ENCODE results near the gene SPAG5. TPM values are rescaled to one million over a fixed set of nuclear protein-coding genes. Genes with fewer than 3 reads are reported as not detected.

Gene SPAG5
- total and polyA plus RNA-seq, 9 of the 15 experiments (the other 6 are each of a cell fraction or from before 2014, with no cell fraction given), result 94.4 to 286 (median 151) TPM

DNA sequence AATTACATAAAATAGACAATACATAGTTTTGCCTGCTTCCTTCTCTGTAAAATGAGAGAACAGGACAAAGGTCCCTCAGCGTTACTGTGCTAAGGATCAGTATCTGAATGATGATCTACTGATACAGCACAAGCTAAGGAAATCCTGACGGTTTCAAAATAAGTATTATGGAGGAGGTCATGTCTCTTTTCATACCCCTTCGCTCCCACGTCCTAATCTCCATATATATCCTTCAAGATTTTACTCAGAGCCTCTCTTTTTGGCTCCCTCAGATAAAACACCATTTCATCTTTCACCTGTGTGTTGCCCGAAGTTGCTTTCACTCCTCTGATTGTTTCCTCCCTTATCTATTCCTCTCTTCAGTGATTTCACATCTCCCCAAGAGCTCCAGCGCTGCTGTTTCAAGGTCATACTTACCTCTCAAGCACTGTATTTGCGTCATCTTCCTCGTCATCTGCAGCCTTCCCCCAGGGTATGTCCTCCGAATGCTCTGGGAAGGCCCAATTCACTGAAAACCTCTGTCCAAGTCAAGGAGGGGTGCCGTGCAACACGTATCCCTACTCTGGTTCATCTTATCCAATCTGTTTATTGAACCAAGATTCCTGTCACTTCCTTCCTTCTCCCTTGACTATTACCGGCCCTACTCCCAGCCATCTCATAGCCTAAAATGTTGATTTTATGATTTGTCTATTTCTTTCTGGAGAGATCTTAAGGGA is 47.4 kb upstream of the SPAG5 start (continued):
- TF ChIP-seq, protein P1, sequence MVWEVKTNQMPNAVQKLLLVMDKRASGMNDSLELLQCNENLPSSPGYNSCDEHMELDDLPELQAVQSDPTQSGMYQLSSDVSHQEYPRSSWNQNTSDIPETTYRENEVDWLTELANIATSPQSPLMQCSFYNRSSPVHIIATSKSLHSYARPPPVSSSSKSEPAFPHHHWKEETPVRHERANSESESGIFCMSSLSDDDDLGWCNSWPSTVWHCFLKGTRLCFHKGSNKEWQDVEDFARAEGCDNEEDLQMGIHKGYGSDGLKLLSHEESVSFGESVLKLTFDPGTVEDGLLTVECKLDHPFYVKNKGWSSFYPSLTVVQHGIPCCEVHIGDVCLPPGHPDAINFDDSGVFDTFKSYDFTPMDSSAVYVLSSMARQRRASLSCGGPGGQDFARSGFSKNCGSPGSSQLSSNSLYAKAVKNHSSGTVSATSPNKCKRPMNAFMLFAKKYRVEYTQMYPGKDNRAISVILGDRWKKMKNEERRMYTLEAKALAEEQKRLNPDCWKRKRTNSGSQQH (CRISPR knock-in tag; IDR thresholded peaks at IDR 0.05), result peak; percentile 58; the same call in 1 of the 2 replicates
- TF ChIP-seq HLTF (IDR thresholded peaks at IDR 0.05), result peak; percentile 23; the same call in 1 of the 2 replicates
- TF ChIP-seq, protein P2, sequence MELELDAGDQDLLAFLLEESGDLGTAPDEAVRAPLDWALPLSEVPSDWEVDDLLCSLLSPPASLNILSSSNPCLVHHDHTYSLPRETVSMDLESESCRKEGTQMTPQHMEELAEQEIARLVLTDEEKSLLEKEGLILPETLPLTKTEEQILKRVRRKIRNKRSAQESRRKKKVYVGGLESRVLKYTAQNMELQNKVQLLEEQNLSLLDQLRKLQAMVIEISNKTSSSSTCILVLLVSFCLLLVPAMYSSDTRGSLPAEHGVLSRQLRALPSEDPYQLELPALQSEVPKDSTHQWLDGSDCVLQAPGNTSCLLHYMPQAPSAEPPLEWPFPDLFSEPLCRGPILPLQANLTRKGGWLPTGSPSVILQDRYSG (tag; conservative IDR thresholded peaks at IDR 0.05; ENCODE audit: low read depth), result peak; percentile 85
- TF ChIP-seq LEF1 (IDR thresholded peaks at IDR 0.05), result peak; percentile 70
- TF ChIP-seq RCOR1 (IDR thresholded peaks at IDR 0.05; ENCODE audit: borderline replicate concordance in 1 of 2, low read depth in 2 of 2, low read length in 2 of 2), result peak in 1 of 2 experiments; percentile 91; a peak in 2 of 4 replicates
- TF ChIP-seq, protein P3, sequence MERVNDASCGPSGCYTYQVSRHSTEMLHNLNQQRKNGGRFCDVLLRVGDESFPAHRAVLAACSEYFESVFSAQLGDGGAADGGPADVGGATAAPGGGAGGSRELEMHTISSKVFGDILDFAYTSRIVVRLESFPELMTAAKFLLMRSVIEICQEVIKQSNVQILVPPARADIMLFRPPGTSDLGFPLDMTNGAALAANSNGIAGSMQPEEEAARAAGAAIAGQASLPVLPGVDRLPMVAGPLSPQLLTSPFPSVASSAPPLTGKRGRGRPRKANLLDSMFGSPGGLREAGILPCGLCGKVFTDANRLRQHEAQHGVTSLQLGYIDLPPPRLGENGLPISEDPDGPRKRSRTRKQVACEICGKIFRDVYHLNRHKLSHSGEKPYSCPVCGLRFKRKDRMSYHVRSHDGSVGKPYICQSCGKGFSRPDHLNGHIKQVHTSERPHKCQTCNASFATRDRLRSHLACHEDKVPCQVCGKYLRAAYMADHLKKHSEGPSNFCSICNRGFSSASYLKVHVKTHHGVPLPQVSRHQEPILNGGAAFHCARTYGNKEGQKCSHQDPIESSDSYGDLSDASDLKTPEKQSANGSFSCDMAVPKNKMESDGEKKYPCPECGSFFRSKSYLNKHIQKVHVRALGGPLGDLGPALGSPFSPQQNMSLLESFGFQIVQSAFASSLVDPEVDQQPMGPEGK (CRISPR knock-in tag; IDR thresholded peaks at IDR 0.05; ENCODE audit: borderline replicate concordance), result 0 out of 2 replicates have a peak, but pooled peaks have one; percentile 24
- TF ChIP-seq, protein P4, sequence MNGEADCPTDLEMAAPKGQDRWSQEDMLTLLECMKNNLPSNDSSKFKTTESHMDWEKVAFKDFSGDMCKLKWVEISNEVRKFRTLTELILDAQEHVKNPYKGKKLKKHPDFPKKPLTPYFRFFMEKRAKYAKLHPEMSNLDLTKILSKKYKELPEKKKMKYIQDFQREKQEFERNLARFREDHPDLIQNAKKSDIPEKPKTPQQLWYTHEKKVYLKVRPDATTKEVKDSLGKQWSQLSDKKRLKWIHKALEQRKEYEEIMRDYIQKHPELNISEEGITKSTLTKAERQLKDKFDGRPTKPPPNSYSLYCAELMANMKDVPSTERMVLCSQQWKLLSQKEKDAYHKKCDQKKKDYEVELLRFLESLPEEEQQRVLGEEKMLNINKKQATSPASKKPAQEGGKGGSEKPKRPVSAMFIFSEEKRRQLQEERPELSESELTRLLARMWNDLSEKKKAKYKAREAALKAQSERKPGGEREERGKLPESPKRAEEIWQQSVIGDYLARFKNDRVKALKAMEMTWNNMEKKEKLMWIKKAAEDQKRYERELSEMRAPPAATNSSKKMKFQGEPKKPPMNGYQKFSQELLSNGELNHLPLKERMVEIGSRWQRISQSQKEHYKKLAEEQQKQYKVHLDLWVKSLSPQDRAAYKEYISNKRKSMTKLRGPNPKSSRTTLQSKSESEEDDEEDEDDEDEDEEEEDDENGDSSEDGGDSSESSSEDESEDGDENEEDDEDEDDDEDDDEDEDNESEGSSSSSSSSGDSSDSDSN (IDR thresholded peaks at IDR 0.05; ENCODE audit: borderline replicate concordance in 1 of 2, low read depth in 2 of 2, low read length in 2 of 2), result 0 out of 4 replicates have a peak, but pooled peaks have one; percentile 21 to 55
- TF ChIP-seq SNIP1 (IDR thresholded peaks at IDR 0.05; ENCODE audit: low read depth), result 0 out of 2 replicates have a peak, but pooled peaks have one; percentile 12
- TF ChIP-seq JUND (IDR thresholded peaks at IDR 0.05; ENCODE audit: borderline replicate concordance, low read depth, low read length), result peak; percentile 67
- peak; percentile 5; the same call in 1 of the 3 replicates for TF ChIP-seq JUND (tag; IDR thresholded peaks at IDR 0.05; ENCODE audit: borderline replicate concordance, low read depth, low read length)
- TF ChIP-seq NFXL1 (CRISPR knock-in tag; IDR thresholded peaks at IDR 0.05), result peak; percentile 50; the same call in 1 of the 2 replicates
- 0 out of 2 replicates have a peak, but pooled peaks have one; percentile 70 for TF ChIP-seq FOXK1 (CRISPR knock-in tag; IDR thresholded peaks at IDR 0.05; ENCODE audit: borderline replicate concordance)
- TF ChIP-seq MEF2A (IDR thresholded peaks at IDR 0.05; ENCODE audit: control insufficient read depth, low read depth, low read length), result no peak

Data from K562 (cell line).